Right renal pelvis (tissue), 4 donors: ENCODE measurements around the gene ADAMTSL1. TPM values are rescaled to one million over a fixed set of nuclear protein-coding genes. Genes with fewer than 3 reads are reported as not detected.

Experiments used
- DNase-seq, 4 donors: peaks; one replicate each; pipeline ENCODE4 v3.0.0-alpha.2; 2013; ENCODE audit warnings: low read depth in 4 of 4, low spot score in 3 of 4, missing footprints in 1 of 4
- polyA plus RNA-seq, 4 donors: library from polyadenylated mRNA; unstranded; fragments of 120-200 nt; gene quantifications; one replicate each; pipeline ENCODE4 v1.2.1, GENCODE V29; 2013; ENCODE audit not compliant: insufficient read length in 4 of 4

Gene ADAMTSL1
- polyA plus RNA-seq, 4 donors, result 12.3 to 19.2 (median 16.6) TPM

DNA sequence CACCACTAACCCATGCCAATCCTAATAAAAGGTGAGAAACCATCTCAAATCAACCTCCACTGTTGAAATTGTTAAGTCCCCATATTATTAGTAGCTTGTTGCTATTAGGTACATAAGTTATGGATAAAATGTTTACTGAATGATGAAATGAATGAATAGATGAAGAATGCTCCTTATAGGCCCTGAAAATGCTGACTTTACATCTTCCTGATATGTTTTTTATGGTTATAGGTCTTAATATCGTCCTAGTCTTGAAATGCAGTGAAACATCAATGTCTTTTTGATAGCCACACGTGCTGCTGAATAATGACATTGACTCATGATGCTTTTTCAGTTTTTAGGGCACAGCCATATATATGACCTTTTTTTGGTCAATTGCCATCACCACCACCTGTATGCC is 281.3 kb downstream of the ADAMTSL1 start:
- DNase-seq, result no peak

GRCh38 chr9:18756712-18757125 is 282.8 kb downstream of the ADAMTSL1 start:
- DNase-seq, result no peak

GRCh38 chr9:18759827-18760226 is 285.9 kb downstream of the ADAMTSL1 start:
- DNase-seq, result no peak

GRCh38 chr9:18761742-18762300 is 287.9 kb downstream of the ADAMTSL1 start:
- no peak for DNase-seq

DNA sequence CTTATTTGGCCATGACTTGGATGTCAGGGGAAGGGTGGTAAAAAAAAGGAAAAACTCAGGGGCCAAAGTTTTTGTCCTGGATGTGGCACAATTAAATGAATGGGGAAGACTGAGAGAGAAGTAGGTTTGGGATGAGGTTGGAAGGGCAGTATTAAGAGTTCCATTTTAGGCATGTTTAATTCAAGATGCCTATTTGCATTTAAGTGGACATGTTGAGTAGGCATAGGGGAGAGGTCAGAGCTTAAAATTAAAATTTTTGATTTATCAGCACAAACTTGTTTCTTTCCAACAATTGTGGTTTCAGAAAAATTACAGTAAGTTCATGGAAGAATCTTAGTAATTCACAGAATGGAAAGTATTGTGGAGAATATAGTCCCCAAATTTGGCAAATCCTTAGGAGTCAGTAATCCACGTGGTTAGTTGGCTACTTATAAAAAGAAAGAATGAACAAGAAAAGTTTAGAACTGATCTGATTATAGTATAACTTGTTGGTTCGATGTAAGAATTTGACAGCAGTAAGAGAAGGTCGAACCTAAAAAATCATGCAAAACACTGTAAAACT is 293.1 kb downstream of the ADAMTSL1 start:
- DNase-seq, result no peak

DNA sequence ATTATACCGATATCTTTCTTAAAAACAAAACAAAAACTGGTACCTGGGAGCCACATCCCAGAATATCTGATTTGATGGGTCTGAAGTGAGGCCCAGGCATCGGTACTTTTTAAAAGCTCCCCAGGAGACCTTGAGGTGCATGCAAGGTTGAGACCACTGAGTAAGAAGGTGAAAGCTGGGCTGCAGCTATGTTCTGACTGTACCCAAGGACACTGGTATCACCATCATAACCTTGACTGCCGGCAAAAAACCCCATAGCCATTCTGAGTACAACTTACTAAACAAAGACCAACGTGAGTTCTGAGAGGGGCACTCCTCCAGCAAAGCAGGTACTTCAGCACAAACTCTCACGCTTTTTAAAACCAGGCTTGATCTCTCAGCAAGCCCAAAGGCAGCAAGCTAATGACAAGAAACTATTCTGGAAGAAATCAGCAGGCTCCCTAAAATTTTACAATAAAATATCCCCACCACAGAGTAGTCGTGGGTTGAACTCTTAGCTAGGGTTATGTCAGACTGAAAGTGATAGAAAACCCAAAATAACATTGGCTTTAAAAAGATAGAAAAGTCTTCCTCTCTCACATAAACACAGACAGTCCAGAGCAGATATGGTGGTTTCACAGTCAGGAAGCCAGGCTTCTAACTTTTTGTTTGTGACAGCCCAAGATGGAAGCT is 295.1 kb downstream of the ADAMTSL1 start:
- DNase-seq, result no peak

- no peak for DNase-seq
Measured at GRCh38 chr9:18770131-18770908, 296.4 kb downstream of the ADAMTSL1 start.

DNA sequence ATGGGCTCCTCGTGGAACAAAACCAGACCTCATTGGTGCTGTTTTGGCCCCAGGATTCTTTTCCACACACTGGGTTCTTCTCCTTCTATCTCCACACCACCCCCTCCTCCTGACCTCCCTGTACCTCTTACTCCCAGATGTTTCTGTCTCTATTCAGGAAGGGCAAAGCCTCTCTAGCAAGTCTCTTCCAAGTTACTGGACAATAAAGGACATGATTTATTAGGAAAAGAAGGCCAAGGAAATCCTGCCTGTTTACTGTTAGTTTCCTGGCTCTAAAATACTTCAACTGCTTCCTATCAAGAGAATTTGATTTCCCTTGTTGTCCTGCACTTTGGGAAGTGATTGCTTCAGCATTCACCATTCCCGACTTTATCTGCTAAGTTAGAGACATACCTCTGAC is 297.1 kb downstream of the ADAMTSL1 start:
- no peak for DNase-seq

DNA sequence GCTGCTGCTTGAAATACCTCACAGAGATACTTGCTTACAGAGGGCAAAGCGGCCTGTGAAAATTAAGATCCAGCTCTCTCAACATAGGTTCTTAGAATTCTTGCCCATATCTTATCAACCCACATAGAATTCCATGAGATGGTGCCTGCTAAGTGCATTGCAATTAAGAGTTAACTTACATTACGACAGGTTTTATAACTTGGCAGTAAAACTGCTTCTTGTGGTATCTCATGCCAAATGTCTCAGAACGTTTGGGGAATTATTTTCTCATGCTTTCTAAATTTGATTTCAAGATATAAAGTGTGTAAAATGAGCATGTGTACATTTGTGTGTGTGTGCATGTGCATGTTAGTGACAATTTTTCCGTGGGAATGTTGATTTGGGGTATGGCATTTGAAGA is 297.8 kb downstream of the ADAMTSL1 start:
- DNase-seq, result no peak

- no peak for DNase-seq
Measured at GRCh38 chr9:18775241-18775640, 301.3 kb downstream of the ADAMTSL1 start.

DNA sequence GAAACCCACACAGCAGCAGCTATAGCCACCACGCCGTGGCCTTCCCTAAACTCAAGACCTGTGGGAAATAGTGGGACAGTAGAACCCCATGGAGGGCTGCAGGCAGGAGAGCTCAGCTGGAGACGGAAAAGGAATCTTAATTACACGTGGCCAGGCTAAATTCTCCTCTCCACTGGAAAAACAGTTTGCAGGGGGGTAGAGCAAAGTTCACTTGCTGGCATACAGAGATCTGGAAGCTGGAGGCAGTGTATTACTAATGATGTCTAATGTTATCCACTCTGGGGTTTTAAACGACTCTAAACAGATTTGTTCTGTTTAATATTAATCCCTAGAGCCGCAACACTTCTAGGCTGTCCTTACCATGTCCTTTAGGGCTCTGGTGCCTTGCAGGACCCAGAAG is 302.0 kb downstream of the ADAMTSL1 start:
- peak in 1 of 4 donors; percentile 19 for DNase-seq

- no peak for DNase-seq
Measured at GRCh38 chr9:18776836-18777820, 303.2 kb downstream of the ADAMTSL1 start.

GRCh38 chr9:18778147-18778546 is 304.2 kb downstream of the ADAMTSL1 start:
- DNase-seq, result no peak

GRCh38 chr9:18778846-18779245 is 304.9 kb downstream of the ADAMTSL1 start:
- DNase-seq, result no peak

- no peak for DNase-seq
Measured at GRCh38 chr9:18783909-18784308, 310.0 kb downstream of the ADAMTSL1 start.

- no peak for DNase-seq
Measured at GRCh38 chr9:18785604-18786003, 311.7 kb downstream of the ADAMTSL1 start.

DNA sequence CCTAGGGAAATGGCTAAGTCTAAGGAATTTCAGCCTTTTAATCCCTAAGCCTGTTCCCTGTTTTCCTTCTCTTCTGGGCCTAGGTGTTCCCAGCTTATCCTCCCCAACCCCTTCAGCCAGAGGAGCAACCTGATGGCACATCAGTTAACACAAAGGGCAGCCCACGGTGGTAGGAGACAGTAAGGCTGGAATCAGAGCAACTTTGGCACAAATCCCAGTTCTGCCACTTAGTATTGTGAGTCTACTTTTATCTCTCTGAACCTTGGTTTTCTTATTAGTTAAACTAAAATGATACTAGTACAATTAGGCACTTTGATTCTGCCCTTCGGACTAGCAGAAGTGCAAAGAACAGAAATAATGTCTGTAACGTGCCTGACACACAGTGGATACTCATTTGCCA is 312.2 kb downstream of the ADAMTSL1 start:
- DNase-seq, result no peak

DNA sequence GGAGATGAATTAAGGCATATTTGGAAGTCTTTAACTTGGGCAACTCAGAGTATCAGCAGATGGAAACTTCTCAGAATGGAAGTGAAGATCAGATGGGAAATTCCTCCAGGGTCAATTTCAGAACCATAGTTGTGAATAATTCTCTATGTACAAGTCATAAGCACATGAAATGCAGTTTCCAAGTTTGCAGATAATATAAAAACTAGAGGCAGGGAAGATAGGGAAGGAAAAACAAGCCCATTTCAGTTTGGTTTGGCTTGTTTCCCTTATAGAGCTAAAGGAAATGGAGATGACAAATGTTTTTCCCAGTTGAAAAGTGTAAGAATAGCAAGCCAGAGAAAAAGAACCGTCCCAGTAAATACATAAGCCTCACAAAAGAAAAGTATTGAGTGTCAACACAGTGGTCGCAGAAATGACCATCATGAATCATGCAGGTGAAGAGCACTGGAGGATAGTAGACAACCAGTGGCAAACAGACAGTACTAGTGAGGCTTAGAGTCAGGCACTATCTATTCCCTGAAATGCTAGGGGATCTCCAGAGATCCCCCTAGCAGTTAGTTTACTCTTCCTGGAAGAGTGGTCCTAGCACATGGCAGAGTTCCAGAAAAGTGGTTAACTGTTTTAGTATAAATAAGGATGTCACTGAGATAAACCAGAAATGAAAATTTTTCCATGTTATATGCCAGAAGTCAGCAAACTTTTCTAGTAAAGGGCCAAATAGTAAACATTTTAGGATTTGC is 313.1 kb downstream of the ADAMTSL1 start:
- peak in 1 of 4 donors; percentile 40 for DNase-seq

- no peak for DNase-seq
Measured at GRCh38 chr9:18788256-18788655, 314.3 kb downstream of the ADAMTSL1 start.

- peak in 1 of 4 donors; percentile 22 for DNase-seq
Measured at GRCh38 chr9:18791074-18791473, 317.1 kb downstream of the ADAMTSL1 start.
